Measurements from ENCODE around the gene GABPA.

The GABPA gene

DNA sequence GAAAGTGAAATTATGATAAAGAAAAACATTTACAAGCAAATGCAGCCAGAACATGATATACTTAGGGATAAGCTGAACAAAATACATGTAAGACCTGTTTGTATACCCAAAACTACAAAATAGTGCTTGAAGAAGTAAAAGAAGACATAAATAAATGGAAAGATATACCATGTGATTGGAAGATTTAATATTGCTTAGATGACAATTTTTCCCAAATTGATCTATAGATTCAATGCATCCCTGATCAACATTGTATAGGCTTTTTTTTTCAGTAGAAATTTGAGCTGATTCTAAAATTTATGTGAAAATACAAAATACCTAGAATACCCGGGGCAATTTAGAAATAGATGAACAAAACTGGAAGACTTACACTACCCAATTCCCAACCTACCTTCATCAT lies 76.4 kb downstream of the GABPA start:
- no peak for DNase-seq (ENCODE audit: extremely low read depth, low read depth)
- TF ChIP-seq, protein P1, sequence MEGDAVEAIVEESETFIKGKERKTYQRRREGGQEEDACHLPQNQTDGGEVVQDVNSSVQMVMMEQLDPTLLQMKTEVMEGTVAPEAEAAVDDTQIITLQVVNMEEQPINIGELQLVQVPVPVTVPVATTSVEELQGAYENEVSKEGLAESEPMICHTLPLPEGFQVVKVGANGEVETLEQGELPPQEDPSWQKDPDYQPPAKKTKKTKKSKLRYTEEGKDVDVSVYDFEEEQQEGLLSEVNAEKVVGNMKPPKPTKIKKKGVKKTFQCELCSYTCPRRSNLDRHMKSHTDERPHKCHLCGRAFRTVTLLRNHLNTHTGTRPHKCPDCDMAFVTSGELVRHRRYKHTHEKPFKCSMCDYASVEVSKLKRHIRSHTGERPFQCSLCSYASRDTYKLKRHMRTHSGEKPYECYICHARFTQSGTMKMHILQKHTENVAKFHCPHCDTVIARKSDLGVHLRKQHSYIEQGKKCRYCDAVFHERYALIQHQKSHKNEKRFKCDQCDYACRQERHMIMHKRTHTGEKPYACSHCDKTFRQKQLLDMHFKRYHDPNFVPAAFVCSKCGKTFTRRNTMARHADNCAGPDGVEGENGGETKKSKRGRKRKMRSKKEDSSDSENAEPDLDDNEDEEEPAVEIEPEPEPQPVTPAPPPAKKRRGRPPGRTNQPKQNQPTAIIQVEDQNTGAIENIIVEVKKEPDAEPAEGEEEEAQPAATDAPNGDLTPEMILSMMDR (IDR thresholded peaks at IDR 0.05; ENCODE audit: low read depth, low read length): no peak

DNA sequence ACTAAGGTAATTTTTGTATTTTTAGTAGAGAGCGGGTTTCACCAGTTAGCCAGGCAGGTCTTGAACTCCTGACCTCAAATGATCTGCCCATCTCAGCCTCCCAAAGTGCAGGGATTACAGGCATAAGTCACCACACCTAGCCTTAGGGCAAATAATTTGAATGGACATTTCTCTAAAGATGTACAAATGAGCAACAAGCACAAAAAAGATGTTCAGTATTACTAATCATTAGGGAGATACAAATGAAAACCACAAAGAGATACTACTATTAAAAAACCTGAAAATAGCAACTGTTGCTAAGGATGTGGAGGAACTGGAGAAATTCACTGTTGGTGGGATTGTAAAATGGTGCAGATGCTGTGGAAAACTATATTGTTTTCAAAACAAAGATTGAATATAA lies 79.1 kb downstream of the GABPA start:
- TF ChIP-seq, protein P1 (IDR thresholded peaks at IDR 0.05; ENCODE audit: low read depth, low read length): no peak

DNA sequence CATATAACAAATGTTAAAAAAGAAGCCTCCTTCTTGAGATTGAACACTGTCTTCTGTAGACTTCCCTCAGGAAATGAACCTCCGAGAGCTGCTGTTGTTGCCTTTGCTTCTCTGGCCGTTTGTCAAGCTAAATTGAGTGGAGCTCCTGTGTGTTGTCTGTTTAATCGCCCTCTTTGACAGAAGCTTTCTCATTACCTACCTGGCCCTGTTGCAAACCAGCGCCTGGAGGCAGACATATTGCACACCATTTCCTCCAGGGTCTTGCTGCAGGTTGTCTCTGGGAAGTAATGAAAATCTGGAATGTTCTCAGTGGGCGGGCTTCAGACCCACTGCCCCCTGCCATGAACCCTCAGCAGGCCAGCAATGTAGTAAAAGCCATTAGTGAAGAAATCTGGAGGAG lies 83.3 kb downstream of the GABPA start:
- DNase-seq (ENCODE audit: extremely low read depth, low read depth): no peak
- TF ChIP-seq, protein P1 (IDR thresholded peaks at IDR 0.05; ENCODE audit: low read depth, low read length): no peak

More for the DNA sequence above, 79.1 kb downstream of the GABPA start:
- DNase-seq (ENCODE audit: extremely low read depth, low read depth): no peak

DNA sequence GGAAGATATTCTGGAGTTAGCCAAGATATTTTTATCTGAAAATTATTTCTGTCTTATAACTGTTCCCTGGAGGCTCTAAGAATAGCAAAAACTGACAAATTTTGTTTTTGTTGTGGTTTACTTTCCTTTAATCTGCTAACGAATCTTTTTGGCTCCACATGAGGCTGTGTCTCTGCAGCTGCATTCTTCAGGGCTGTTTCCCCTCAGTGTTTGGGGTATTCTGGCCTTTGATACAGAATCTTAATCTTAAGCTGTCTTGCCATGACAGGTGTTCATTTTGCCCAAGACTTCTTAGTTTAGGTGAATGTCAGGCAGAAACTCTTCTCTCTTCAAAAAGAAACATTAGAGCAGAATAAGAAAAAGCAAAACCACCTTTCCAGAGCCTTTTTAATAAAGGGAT lies 83.8 kb downstream of the GABPA start:
- TF ChIP-seq, protein P1 (IDR thresholded peaks at IDR 0.05; ENCODE audit: low read depth, low read length): no peak
- no peak for DNase-seq (ENCODE audit: extremely low read depth, low read depth)

All from AG09319 (cell line).